C4-2B (cell line): ENCODE data around the gene SLC9A9.

ENCODE experiments used
- CTCF ChIP-seq: fragments of 450-650 bp; conservative IDR thresholded peaks from 2 replicates; pipeline ENCODE4 v1.5.1; 2017; ENCODE audit warnings: mild to moderate bottlenecking
- ZFX ChIP-seq: fragments of 450-650 bp; IDR thresholded peaks from 2 replicates; pipeline ENCODE4 v1.6.1; 2017

GRCh38 chr3:143700431-143700975 lies 147.8 kb downstream of the SLC9A9 start:
- TF ChIP-seq CTCF (no peak), ZFX (no peak)
